Activated T-cell treated with anti-CD3 and anti-CD28 coated beads for 24 hours (primary cell): ENCODE results near the gene PCDH1.

Experiments
- DNase-seq: peaks from one replicate; pipeline ENCODE4 v3.0.0-alpha.2; 2020; ENCODE audit warnings: low read depth

The PCDH1 gene

GRCh38 chr5:141873933-141874261, 4.3 kb downstream of the PCDH1 start:
- DNase-seq, result no peak

- no peak for DNase-seq
Observed at GRCh38 chr5:141872496-141873356, 5.5 kb downstream of the PCDH1 start.

- no peak for DNase-seq
Observed at GRCh38 chr5:141871870-141872269, 6.3 kb downstream of the PCDH1 start.

- no peak for DNase-seq
Observed at GRCh38 chr5:141870871-141871270, 7.3 kb downstream of the PCDH1 start.

GRCh38 chr5:141870228-141870627, 8.0 kb downstream of the PCDH1 start:
- DNase-seq, result no peak

- no peak for DNase-seq
Observed at GRCh38 chr5:141869514-141869913, 8.7 kb downstream of the PCDH1 start.

- no peak for DNase-seq
Observed at GRCh38 chr5:141869040-141869439, 9.2 kb downstream of the PCDH1 start.

GRCh38 chr5:141868541-141868940, 9.7 kb downstream of the PCDH1 start:
- no peak for DNase-seq

GRCh38 chr5:141867651-141868050, 10.6 kb downstream of the PCDH1 start:
- DNase-seq, result no peak

GRCh38 chr5:141867139-141867538, 11.1 kb downstream of the PCDH1 start:
- no peak for DNase-seq

- DNase-seq, result no peak
Observed at GRCh38 chr5:141866096-141866495, 12.1 kb downstream of the PCDH1 start.

GRCh38 chr5:141865406-141865805, 12.8 kb downstream of the PCDH1 start:
- no peak for DNase-seq

GRCh38 chr5:141864371-141865370, 13.5 kb downstream of the PCDH1 start:
- no peak for DNase-seq

- DNase-seq, result no peak
Observed at GRCh38 chr5:141863569-141864178, 14.5 kb downstream of the PCDH1 start.

GRCh38 chr5:141862936-141863543, 15.2 kb downstream of the PCDH1 start:
- DNase-seq, result no peak

GRCh38 chr5:141861194-141861593, 17.0 kb downstream of the PCDH1 start:
- no peak for DNase-seq

GRCh38 chr5:141858079-141858765, 20.0 kb downstream of the PCDH1 start:
- no peak for DNase-seq

GRCh38 chr5:141857226-141857625, 21.0 kb downstream of the PCDH1 start:
- DNase-seq, result no peak

GRCh38 chr5:141856037-141856790, 22.0 kb downstream of the PCDH1 start:
- no peak for DNase-seq

GRCh38 chr5:141855265-141856036, 22.8 kb downstream of the PCDH1 start:
- DNase-seq, result no peak
